Fibroblast of skin of abdomen (primary cell): Measurements from ENCODE around the gene AP5S1. TPM values are rescaled to one million over a fixed set of nuclear protein-coding genes. Genes with fewer than 3 reads are reported as not detected.
A peak's percentile ranks its signal among the peaks of the same experiment; 100 is the strongest.
"Not testable (repeated sequence)": the region's sequence is repeated elsewhere in the genome, so short reads cannot be mapped to it uniquely, and the experiment has no call there.

Experiments
- DNase-seq: peaks from one replicate; pipeline ENCODE4 v3.0.0-alpha.2; 2013
- polyA plus RNA-seq, 2 experiments: library from polyadenylated mRNA; unstranded; fragments of 120-200 nt; gene quantifications; one replicate each; pipeline ENCODE4 v1.2.1, GENCODE V29; 2013; ENCODE audit not compliant: insufficient read length in 2 of 2

The AP5S1 gene
- polyA plus RNA-seq (2013, experiment 1 of 2; ENCODE audit: insufficient read length): 9.9 TPM
- polyA plus RNA-seq (2013, experiment 2 of 2; ENCODE audit: insufficient read length): 11.5 TPM

GRCh38 chr20:3820048-3820900, at the start of gene AP5S1:
AP5S1 (plus strand) TSS chr20:3820547; CDS start chr20:3822118, 1,571 bp downstream.
- DNase-seq: peak; percentile 95

GRCh38 chr20:3771552-3772058, 48.7 kb upstream of the AP5S1 start:
- no peak for DNase-seq

- no peak for DNase-seq
Observed at GRCh38 chr20:3775457-3776108, 44.8 kb upstream of the AP5S1 start.

- no peak for DNase-seq
Observed at GRCh38 chr20:3777381-3777715, 43.0 kb upstream of the AP5S1 start.

GRCh38 chr20:3777716-3778629, 42.4 kb upstream of the AP5S1 start:
- DNase-seq: peak; percentile 28

GRCh38 chr20:3778976-3779375, 41.4 kb upstream of the AP5S1 start:
- no peak for DNase-seq

GRCh38 chr20:3781153-3781910, 39.0 kb upstream of the AP5S1 start, which contains the start of gene SPEF1:
SPEF1 (minus strand) TSS chr20:3781448; CDS start chr20:3781287, 161 bp downstream.
- peak; percentile 93 for DNase-seq

GRCh38 chr20:3782597-3782996, 37.8 kb upstream of the AP5S1 start:
- DNase-seq: no peak

GRCh38 chr20:3783068-3783489, 37.3 kb upstream of the AP5S1 start:
- DNase-seq: no peak

- DNase-seq: no peak
Observed at GRCh38 chr20:3783511-3784195, 36.7 kb upstream of the AP5S1 start.

- DNase-seq: no peak
Observed at GRCh38 chr20:3784216-3784853, 36.0 kb upstream of the AP5S1 start.

GRCh38 chr20:3784863-3785239, 35.5 kb upstream of the AP5S1 start:
- DNase-seq: no peak

GRCh38 chr20:3785240-3786125, 34.9 kb upstream of the AP5S1 start:
- no peak for DNase-seq

- DNase-seq: peak; percentile 58
Observed at GRCh38 chr20:3786126-3786484, 34.2 kb upstream of the AP5S1 start.

GRCh38 chr20:3786665-3787323, 33.6 kb upstream of the AP5S1 start, which contains the start of gene CENPB:
CENPB (minus strand) TSS chr20:3786740; CDS start chr20:3786483, 257 bp downstream.
- peak; percentile 85 for DNase-seq

- peak; percentile 51 for DNase-seq
Observed at GRCh38 chr20:3787324-3788014, 32.9 kb upstream of the AP5S1 start.

- DNase-seq: no peak
Observed at GRCh38 chr20:3788685-3789155, 31.6 kb upstream of the AP5S1 start.

- DNase-seq: not testable (repeated sequence)
Observed at GRCh38 chr20:3789201-3789600, 31.1 kb upstream of the AP5S1 start.
